Kidney epithelial cell (primary cell): ENCODE data around the gene HDGFL3. TPM values are rescaled to one million over a fixed set of nuclear protein-coding genes. Genes with fewer than 3 reads are reported as not detected.
"Not testable (repeated sequence)": the region's sequence is repeated elsewhere in the genome, so short reads cannot be mapped to it uniquely, and the experiment has no call there.

Experiments used
- DNase-seq: peaks from one replicate; pipeline ENCODE4 v3.0.0-alpha.2; 2010; ENCODE audit warnings: low read depth
- H3K27me3 ChIP-seq: 2 replicates; pipeline ENCODE4 v1.6.0; 2011; ENCODE audit warnings: low read length; ENCODE audit not compliant: control insufficient read depth, insufficient read depth
- H3K36me3 ChIP-seq: 2 replicates; pipeline ENCODE4 v1.5.1; 2011; ENCODE audit warnings: low read length; ENCODE audit not compliant: control insufficient read depth, insufficient read depth
- H3K4me3 ChIP-seq: 2 replicates; pipeline ENCODE4 v1.5.1; 2011; ENCODE audit warnings: low read depth, mild to moderate bottlenecking, control low read depth, low read length
- CTCF ChIP-seq: IDR thresholded peaks from 2 replicates; pipeline ENCODE4 v1.5.1; 2011; ENCODE audit warnings: mild to moderate bottlenecking, moderate library complexity, low read length, control low read depth, inconsistent platforms; ENCODE audit not compliant: insufficient read depth, poor library complexity, severe bottlenecking
- total RNA-seq: library from RNA; depleted of rRNA; stranded (reverse); fragments of >200 nt; gene quantifications from 2 replicates; pipeline ENCODE4 v1.2.3, GENCODE V29; 2015

The HDGFL3 gene
- total RNA-seq, 1 donor from 2014 or later, result 77.3 TPM

DNA sequence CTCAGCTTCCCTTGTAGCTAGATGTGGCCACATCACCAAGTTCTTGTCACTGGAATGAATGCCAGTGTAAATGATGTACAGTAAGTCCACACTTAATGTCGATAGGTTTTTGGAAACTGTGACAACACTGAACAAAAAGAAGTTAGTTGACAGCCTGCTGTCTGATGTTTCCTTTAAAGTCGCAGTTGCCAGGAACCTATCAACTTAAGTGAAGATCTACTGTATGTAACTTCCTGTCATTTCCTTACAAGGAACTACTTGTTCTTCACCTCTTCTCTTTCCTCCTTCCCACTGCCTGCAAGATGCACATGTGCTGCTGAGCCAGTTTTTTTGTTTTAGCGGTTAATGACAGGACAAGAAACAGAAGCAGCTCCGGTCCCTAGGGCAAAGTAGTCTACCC, 44.6 kb downstream of the HDGFL3 start:
- DNase-seq, result no peak
- no peak overlapping the region for H3K4me3 ChIP-seq

DNA sequence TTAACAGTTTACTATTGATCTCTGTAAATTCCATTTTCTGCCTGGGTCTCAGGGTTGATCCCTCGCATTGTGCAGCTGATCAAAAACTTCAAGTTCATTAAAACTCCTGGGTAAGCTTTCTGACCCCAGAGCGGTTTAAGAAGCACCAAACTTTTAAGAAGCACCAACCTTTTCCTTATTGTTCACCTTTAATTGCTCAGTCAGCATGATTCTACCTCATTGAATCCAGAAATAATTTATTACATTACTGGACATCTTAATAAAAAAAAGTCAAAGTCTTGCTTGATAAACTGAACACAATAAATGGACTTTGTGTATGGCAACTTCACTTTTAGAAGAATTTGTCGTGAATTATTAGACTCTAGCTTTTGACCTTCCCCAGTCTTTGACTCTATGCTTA, 46.9 kb downstream of the HDGFL3 start:
- no peaks in the 10 kb centered on the region for H3K27me3 ChIP-seq
- H3K4me3 ChIP-seq, result no peak overlapping the region
- TF ChIP-seq CTCF, result no peak
- DNase-seq, result no peak
- H3K36me3 ChIP-seq, result no peaks in the 10 kb centered on the region

More for the DNA sequence above, 44.6 kb downstream of the HDGFL3 start:
- TF ChIP-seq CTCF, result no peak
- Histone ChIP-seq H3K36me3 (no peaks in the 10 kb centered on the region), H3K27me3 (no peaks in the 10 kb centered on the region)

DNA sequence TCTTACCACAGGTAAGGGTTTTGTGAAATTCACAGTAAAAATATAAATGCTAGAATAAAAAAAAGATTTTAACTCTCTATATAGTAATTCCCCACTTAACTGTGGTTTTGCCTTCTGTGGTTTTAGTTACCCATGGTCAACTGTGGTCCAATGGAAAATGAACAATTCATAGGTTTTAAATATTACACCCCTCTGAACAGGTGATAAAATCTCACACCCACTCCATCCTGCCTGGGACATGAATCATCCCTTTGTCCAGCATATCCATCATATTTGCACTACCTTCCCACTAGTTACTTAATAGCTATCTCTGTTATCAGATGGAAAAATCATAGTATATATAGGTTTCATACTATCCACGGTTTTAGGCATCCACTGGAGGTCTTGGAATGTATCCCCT, 49.2 kb downstream of the HDGFL3 start:
- TF ChIP-seq CTCF, result no peak
- Histone ChIP-seq H3K4me3 (no peak overlapping the region), H3K27me3 (no peaks in the 10 kb centered on the region), H3K36me3 (no peaks in the 10 kb centered on the region)
- no peak for DNase-seq

GRCh38 chr15:83155942-83156341, 51.7 kb downstream of the HDGFL3 start:
- Histone ChIP-seq H3K4me3 (no peak overlapping the region), H3K36me3 (no peaks in the 10 kb centered on the region), H3K27me3 (no peaks in the 10 kb centered on the region)
- TF ChIP-seq CTCF, result no peak
- DNase-seq, result no peak

- Histone ChIP-seq H3K27me3 (no peaks in the 10 kb centered on the region), H3K4me3 (no peak overlapping the region), H3K36me3 (no peaks in the 10 kb centered on the region)
- no peak for TF ChIP-seq CTCF
- no peak for DNase-seq
These were observed 54.3 kb downstream of the HDGFL3 start for GRCh38 chr15:83153288-83153687.

DNA sequence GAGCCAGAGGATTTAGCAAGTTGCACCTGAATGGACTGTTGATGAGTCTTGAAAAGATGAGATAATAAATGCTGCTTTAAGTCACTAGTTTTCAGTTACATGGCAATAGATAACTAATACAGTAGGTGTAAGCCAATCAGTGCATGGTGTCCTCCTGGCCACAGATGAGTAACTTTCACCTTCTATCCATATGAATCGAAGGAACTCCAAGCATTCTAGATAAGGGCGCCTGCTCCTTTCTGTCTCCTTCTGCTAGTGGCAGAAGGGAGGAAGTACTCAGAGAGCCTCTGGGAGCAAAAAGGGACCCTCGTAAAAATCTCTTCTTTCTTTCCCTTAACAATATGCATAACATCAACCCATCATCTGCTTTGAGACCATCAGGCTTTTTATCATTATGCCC, 62.9 kb downstream of the HDGFL3 start:
- no peak for DNase-seq
- no peaks in the 10 kb centered on the region for H3K36me3 ChIP-seq
- H3K27me3 ChIP-seq, result no peaks in the 10 kb centered on the region
- H3K4me3 ChIP-seq, result no peak overlapping the region
- TF ChIP-seq CTCF, result no peak

GRCh38 chr15:83142151-83142550, 65.5 kb downstream of the HDGFL3 start:
- not testable (repeated sequence) for DNase-seq, H3K4me3 ChIP-seq, H3K27me3 ChIP-seq, H3K36me3 ChIP-seq
